Trophoblast cell (in vitro differentiated cells and primary cell): Measurements from ENCODE around the gene CHCHD4.
"Not testable (repeated sequence)": the region's sequence is repeated elsewhere in the genome, so short reads cannot be mapped to it uniquely, and the experiment has no call there.

Experiments used
- DNase-seq, 2 donors: peaks; one replicate each; pipeline ENCODE4 v3.0.0-alpha.2; 2016
- H2AFZ ChIP-seq: 2 replicates; pipeline ENCODE4 v1.6.1; 2013; ENCODE audit warnings: low read length, moderate library complexity, mild to moderate bottlenecking; ENCODE audit not compliant: insufficient read depth, poor library complexity
- H2AK5ac ChIP-seq: 2 replicates; pipeline ENCODE4 v1.6.1; 2013; ENCODE audit warnings: mild to moderate bottlenecking, low read length
- H2BK120ac ChIP-seq: 2 replicates; pipeline ENCODE4 v1.6.1; 2013; ENCODE audit warnings: low read length, mild to moderate bottlenecking, moderate library complexity; ENCODE audit not compliant: insufficient read depth, poor library complexity
- H2BK12ac ChIP-seq: 2 replicates; pipeline ENCODE4 v1.6.1; 2013; ENCODE audit warnings: mild to moderate bottlenecking, low read length, moderate library complexity
- H2BK5ac ChIP-seq: 2 replicates; pipeline ENCODE4 v1.6.1; 2013; ENCODE audit warnings: low read length, low read depth, moderate library complexity, mild to moderate bottlenecking; ENCODE audit not compliant: poor library complexity
- H3K14ac ChIP-seq: 2 replicates; pipeline ENCODE4 v1.6.1; 2013; ENCODE audit warnings: mild to moderate bottlenecking, low read length
- H3K18ac ChIP-seq: 2 replicates; pipeline ENCODE4 v1.6.1; 2013; ENCODE audit warnings: mild to moderate bottlenecking, low read length
- H3K23ac ChIP-seq: 2 replicates; pipeline ENCODE4 v1.6.1; 2013; ENCODE audit warnings: low read length
- H3K27ac ChIP-seq: 2 replicates; pipeline ENCODE4 v1.5.1; 2013; ENCODE audit warnings: low read depth, mild to moderate bottlenecking, inconsistent platforms, low read length, moderate library complexity
- H3K27me3 ChIP-seq: 2 replicates; pipeline ENCODE4 v1.6.1; 2013; ENCODE audit warnings: inconsistent platforms, mild to moderate bottlenecking, low read length, moderate library complexity; ENCODE audit not compliant: insufficient read depth
- H3K36me3 ChIP-seq, 2 experiments: 1 replicate in 1 of 2; 2 replicates in 1 of 2; pipeline ENCODE4 v1.6.1; 2013; ENCODE audit warnings: low read length in 2 of 2, mild to moderate bottlenecking in 2 of 2, moderate library complexity in 1 of 2; ENCODE audit not compliant: insufficient read depth in 2 of 2, control insufficient read depth in 1 of 2
- H3K4ac ChIP-seq: 2 replicates; pipeline ENCODE4 v1.6.1; 2013; ENCODE audit warnings: low read depth, mild to moderate bottlenecking, low read length, moderate library complexity
- H3K4me1 ChIP-seq, 2 experiments: 1 replicate in 1 of 2; 2 replicates in 1 of 2; pipeline ENCODE4 v1.6.1; 2013; ENCODE audit warnings: low read length in 2 of 2, mild to moderate bottlenecking in 2 of 2, moderate library complexity in 1 of 2; ENCODE audit not compliant: insufficient read depth in 2 of 2, control insufficient read depth in 1 of 2
- H3K4me2 ChIP-seq: 2 replicates; pipeline ENCODE4 v1.6.1; 2013; ENCODE audit warnings: inconsistent platforms, mild to moderate bottlenecking, low read length, moderate library complexity
- H3K4me3 ChIP-seq: 2 replicates; pipeline ENCODE4 v1.5.1; 2013; ENCODE audit warnings: mild to moderate bottlenecking, low read depth, low read length, inconsistent platforms
- H3K79me1 ChIP-seq: one replicate; pipeline ENCODE4 v1.6.1; 2013; ENCODE audit warnings: low read length
- H3K79me2 ChIP-seq: 2 replicates; pipeline ENCODE4 v1.6.1; 2013; ENCODE audit warnings: low read length, mild to moderate bottlenecking; ENCODE audit not compliant: control insufficient read depth, insufficient read depth, poor library complexity
- H3K9ac ChIP-seq: 2 replicates; pipeline ENCODE4 v1.6.1; 2013; ENCODE audit warnings: mild to moderate bottlenecking, low read length
- H3K9me3 ChIP-seq: 2 replicates; pipeline ENCODE4 v1.6.1; 2013; ENCODE audit warnings: low read depth, mild to moderate bottlenecking, control low read depth, inconsistent platforms, low read length; ENCODE audit not compliant: insufficient read depth
- H4K12ac ChIP-seq: 2 replicates; pipeline ENCODE4 v1.6.1; 2013; ENCODE audit warnings: low read depth, mild to moderate bottlenecking, low read length, moderate library complexity
- H4K8ac ChIP-seq: 2 replicates; pipeline ENCODE4 v1.6.1; 2013; ENCODE audit warnings: low read depth, mild to moderate bottlenecking, low read length, moderate library complexity
- H4K91ac ChIP-seq: one replicate; pipeline ENCODE4 v1.6.1; 2013; ENCODE audit warnings: low read depth, mild to moderate bottlenecking, low read length, moderate library complexity
- WGBS: extraction: QIAGEN DNeasy Blood & Tissue Kit; methylation state at CpG from one replicate; pipeline ENCODE4 v1.1.7; 2013; ENCODE audit warnings: missing lambda C conversion rate; ENCODE audit not compliant: insufficient read length, insufficient coverage; ENCODE audit errors: extremely low coverage; 5-methylcytosine and 5-hydroxymethylcytosine counted together

Gene CHCHD4

GRCh38 chr3:14109821-14110220, 14.8 kb downstream of the CHCHD4 start:
- H3K79me2 ChIP-seq, H3K14ac ChIP-seq, H4K8ac ChIP-seq, DNase-seq, H3K18ac ChIP-seq, H3K9me3 ChIP-seq, H4K12ac ChIP-seq, H3K4me3 ChIP-seq, H2AK5ac ChIP-seq, H3K4me2 ChIP-seq, H3K36me3 ChIP-seq, H3K27ac ChIP-seq, H2BK5ac ChIP-seq, H3K23ac ChIP-seq, H4K91ac ChIP-seq, H3K4ac ChIP-seq, H3K9ac ChIP-seq, H2BK120ac ChIP-seq, H3K4me1 ChIP-seq, H3K79me1 ChIP-seq, H2AFZ ChIP-seq, H3K27me3 ChIP-seq, H2BK12ac ChIP-seq: not testable (repeated sequence)
- no CpG with 5 or more reads among the region's 5 CpGs for WGBS

GRCh38 chr3:14097616-14098391, 26.9 kb downstream of the CHCHD4 start:
- H3K23ac ChIP-seq: no peak overlapping the region
- H3K36me3 ChIP-seq: no peaks in the 10 kb centered on the region
- H2AK5ac ChIP-seq: no peak overlapping the region
- H2BK120ac ChIP-seq: no peak overlapping the region
- H3K4me2 ChIP-seq: no peak overlapping the region
- no peak overlapping the region for H3K9ac ChIP-seq
- no peaks in the 10 kb centered on the region for H3K79me1 ChIP-seq
- H4K8ac ChIP-seq: no peak overlapping the region
- DNase-seq: no peak
- no peak overlapping the region for H3K4ac ChIP-seq
- H3K27me3 ChIP-seq: no peaks in the 10 kb centered on the region
- WGBS: no CpG with 5 or more reads among the region's 5 CpGs
- no peak overlapping the region for H4K91ac ChIP-seq
- H2BK5ac ChIP-seq: no peak overlapping the region
- H3K9me3 ChIP-seq: no peaks in the 10 kb centered on the region
- no peak overlapping the region for H3K14ac ChIP-seq
- no peaks in the 10 kb centered on the region for H3K4me1 ChIP-seq
- no peak overlapping the region for H2BK12ac ChIP-seq
- no peak overlapping the region for H3K27ac ChIP-seq
- H4K12ac ChIP-seq: no peak overlapping the region
- no peak overlapping the region for H3K4me3 ChIP-seq
- H3K18ac ChIP-seq: no peak overlapping the region
- no peaks in the 10 kb centered on the region for H3K79me2 ChIP-seq
- H2AFZ ChIP-seq: no peak overlapping the region

GRCh38 chr3:14096742-14097141, 27.9 kb downstream of the CHCHD4 start:
- Histone ChIP-seq H3K27me3 (no peaks in the 10 kb centered on the region), H2BK120ac (no peak overlapping the region), H4K12ac (no peak overlapping the region), H3K9ac (no peak overlapping the region), H3K4me3 (no peak overlapping the region), H3K4me2 (no peak overlapping the region), H3K4me1 (no peaks in the 10 kb centered on the region), H3K23ac (no peak overlapping the region), H3K79me1 (no peaks in the 10 kb centered on the region), H3K4ac (no peak overlapping the region), H3K27ac (no peak overlapping the region), H3K79me2 (no peaks in the 10 kb centered on the region), H3K9me3 (no peaks in the 10 kb centered on the region), H2BK12ac (no peak overlapping the region), H3K14ac (no peak overlapping the region), H4K91ac (no peak overlapping the region), H2AFZ (no peak overlapping the region), H4K8ac (no peak overlapping the region), H3K18ac (no peak overlapping the region), H2BK5ac (no peak overlapping the region), H3K36me3 (no peaks in the 10 kb centered on the region), H2AK5ac (no peak overlapping the region)
- no peak for DNase-seq
- no CpG with 5 or more reads among the region's 3 CpGs for WGBS

GRCh38 chr3:14093831-14094230, 30.8 kb downstream of the CHCHD4 start:
- H4K91ac ChIP-seq: no peak overlapping the region
- H3K18ac ChIP-seq: no peak overlapping the region
- no peak overlapping the region for H3K9ac ChIP-seq

More at GRCh38 chr3:14093831-14094230, 30.8 kb downstream of the CHCHD4 start:
- Histone ChIP-seq H2AK5ac (no peak overlapping the region), H4K12ac (no peak overlapping the region), H3K27me3 (no peaks in the 10 kb centered on the region), H3K36me3 (no peaks in the 10 kb centered on the region), H3K4ac (no peak overlapping the region), H3K14ac (no peak overlapping the region), H3K23ac (no peak overlapping the region), H3K4me1 (no peaks in the 10 kb centered on the region), H2AFZ (no peak overlapping the region), H3K27ac (no peak overlapping the region), H3K79me1 (no peaks in the 10 kb centered on the region), H3K4me2 (no peak overlapping the region), H4K8ac (no peak overlapping the region), H2BK120ac (no peak overlapping the region), H3K9me3 (peaks cover 1% of the 10 kb centered on the region), H3K79me2 (no peaks in the 10 kb centered on the region), H2BK12ac (no peak overlapping the region), H2BK5ac (no peak overlapping the region), H3K4me3 (no peak overlapping the region)
- no peak for DNase-seq
